HCEC 1CT (cell line): Measurements from ENCODE around the gene SASH3.
A peak's percentile ranks its signal among the peaks of the same experiment; 100 is the strongest.

Source experiments
- DNase-seq: peaks from one replicate; pipeline ENCODE4 v3.0.0-alpha.2; 2017

Gene SASH3

GRCh38 chrX:129818123-129818522 is 38.4 kb downstream of the SASH3 start:
- DNase-seq: no peak

DNA sequence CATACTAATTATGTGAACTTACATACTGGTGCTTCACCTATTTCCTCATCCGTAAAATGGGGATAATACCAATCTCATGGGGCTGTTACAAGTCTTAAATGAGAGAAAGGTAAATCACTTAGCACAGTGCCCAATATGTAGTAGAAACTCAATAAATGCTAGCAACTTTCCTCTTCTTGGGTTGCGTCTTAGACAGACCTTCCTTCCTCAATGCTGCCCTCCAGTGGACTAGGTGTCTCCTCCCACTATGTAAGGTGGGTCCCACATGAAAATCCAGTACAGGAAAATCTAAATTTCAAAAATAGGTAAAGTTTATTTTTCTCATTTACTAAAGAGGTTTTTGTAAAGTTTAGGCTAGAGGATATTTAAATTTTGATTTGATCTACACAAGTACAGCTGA is 43.4 kb downstream of the SASH3 start:
- peak; percentile 5 for DNase-seq

- no peak for DNase-seq
Measured at GRCh38 chrX:129823522-129823921, 43.8 kb downstream of the SASH3 start.

DNA sequence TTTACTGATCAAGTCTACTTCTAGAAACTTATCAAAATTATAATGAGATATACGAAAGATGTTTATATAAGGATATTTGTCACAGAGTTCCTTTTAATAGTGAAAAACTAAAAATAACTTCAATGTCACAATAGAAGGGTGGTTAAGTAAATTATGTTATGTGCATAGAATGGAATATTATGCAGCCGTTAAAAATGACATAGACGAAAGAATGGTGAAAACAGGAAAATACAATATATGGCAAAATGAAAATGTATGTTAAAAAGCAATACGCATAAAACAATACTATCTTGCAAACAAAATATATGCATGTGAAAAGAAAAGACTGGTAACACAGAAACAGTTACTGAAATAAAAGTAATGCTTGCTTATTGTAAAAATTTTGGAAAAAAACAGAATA is 44.9 kb downstream of the SASH3 start:
- DNase-seq: no peak

- DNase-seq: no peak
Measured at GRCh38 chrX:129825746-129826505, 46.2 kb downstream of the SASH3 start.

DNA sequence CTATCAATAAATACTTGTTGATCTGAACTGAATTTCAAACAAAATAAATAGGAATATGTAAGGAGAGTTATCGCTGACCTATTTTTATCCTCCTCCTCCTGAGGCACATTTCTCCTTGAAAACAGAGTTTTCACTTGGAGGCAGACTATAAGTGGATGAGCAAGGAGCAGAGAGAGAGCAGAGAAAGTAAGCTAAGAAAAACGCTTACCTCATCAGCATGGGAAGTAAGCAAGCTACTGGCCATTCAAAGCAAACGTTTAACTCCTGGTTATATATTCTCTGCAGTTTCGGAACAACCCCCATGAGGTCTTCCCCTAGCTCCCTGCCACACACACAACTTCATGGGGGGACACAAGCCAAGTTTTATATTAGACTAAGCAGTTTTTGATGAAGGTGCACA is 50.7 kb downstream of the SASH3 start:
- no peak for DNase-seq

- no peak for DNase-seq
Measured at GRCh38 chrX:129831091-129831885, 51.5 kb downstream of the SASH3 start.

GRCh38 chrX:129833153-129833990 is 53.6 kb downstream of the SASH3 start:
- peak; percentile 65 for DNase-seq

DNA sequence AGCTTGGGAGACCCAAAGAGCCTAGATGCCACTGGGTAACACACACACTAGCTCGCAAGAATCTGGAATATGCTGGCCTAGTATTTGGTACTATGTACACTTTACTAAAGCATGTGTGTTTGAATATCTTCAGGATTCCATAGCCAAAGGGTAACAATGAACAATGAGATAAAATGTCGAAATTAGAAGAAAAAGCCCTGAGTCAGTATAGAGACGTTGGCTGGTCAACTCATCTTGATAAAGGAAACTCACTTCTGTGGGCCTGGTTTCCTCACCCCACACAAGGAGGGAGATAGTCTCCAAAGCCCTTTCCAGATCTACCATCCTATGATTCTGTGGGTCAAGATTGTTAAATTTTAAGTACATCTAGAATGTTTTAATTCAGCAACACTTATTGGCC is 57.1 kb downstream of the SASH3 start:
- no peak for DNase-seq

- no peak for DNase-seq
Measured at GRCh38 chrX:129840344-129840743, 60.6 kb downstream of the SASH3 start.

- DNase-seq: peak; percentile 20
Measured at GRCh38 chrX:129842510-129843208, 62.9 kb downstream of the SASH3 start.

DNA sequence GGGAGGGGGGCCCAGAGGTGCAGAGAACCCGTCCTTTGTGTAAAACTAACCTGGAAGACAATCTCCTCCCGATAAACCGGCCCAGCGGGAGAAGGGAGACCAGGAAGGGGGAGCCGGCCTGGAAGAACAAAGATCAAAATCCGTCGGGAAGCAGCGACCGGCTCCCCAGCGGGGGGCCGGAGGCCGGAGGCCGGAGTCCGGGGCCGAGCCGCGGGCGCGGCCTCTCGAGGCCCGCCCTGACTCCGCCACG is 63.4 kb downstream of the SASH3 start:
- DNase-seq: no peak

DNA sequence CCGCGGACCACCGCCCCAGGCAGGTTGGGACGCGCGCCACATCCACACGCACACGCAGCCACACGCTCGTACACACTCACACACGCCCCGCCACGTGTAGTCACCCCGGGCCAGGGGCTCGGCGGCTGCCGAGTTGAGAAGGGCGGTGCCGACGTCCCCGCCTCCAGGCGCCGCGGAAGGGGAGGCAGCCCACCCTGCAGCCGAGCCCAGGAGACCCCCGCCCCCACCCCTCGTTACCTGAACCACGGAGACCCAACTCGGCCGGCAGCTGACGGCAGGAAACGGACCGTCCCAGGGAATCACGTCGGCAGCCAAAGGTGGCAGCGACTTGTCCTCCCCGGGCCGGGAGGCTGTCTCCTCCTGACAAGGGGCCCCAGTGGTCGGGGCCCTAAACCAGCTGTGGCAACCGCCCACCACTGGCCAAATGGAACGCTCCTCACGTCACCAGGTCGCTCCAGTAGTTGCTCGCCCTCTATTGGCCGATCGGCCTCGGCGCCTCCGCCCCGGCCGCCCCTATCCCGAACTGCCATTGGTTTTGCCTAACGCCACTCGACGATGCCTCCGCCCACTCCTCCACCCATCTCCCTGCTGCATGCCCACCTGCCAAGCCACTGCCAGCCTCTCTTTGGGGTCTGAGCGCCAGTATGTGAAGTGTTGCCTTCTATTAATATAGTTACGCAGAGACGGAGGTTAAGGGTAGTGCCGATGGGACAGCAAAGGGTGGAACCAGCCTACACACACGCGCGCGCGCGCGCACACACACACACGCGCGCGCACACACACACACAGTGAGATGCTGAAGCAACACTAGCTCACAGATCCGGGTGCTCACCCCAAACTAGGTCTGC is 63.9 kb downstream of the SASH3 start, which contains the start of gene ZDHHC9:
TSS of gene ZDHHC9 (minus strand) at position 428 of the 848 bp plus-strand sequence. CDS start 1,941 bp downstream, outside the sequence.
- DNase-seq: peak; percentile 80
